Stimulated activated CD8-positive, alpha-beta memory T cell treated with anti-CD3 and anti-CD28 coated beads, Interleukin-15, amount 100 ng/mL, for 1 hour (primary cell): ENCODE measurements around the gene SAA4.
"Not testable (repeated sequence)": the region's sequence is repeated elsewhere in the genome, so short reads cannot be mapped to it uniquely, and the experiment has no call there.

Source experiments
- DNase-seq: peaks from one replicate; pipeline ENCODE4 v3.0.0-alpha.2; 2020; ENCODE audit warnings: low read depth

The SAA4 gene

DNA sequence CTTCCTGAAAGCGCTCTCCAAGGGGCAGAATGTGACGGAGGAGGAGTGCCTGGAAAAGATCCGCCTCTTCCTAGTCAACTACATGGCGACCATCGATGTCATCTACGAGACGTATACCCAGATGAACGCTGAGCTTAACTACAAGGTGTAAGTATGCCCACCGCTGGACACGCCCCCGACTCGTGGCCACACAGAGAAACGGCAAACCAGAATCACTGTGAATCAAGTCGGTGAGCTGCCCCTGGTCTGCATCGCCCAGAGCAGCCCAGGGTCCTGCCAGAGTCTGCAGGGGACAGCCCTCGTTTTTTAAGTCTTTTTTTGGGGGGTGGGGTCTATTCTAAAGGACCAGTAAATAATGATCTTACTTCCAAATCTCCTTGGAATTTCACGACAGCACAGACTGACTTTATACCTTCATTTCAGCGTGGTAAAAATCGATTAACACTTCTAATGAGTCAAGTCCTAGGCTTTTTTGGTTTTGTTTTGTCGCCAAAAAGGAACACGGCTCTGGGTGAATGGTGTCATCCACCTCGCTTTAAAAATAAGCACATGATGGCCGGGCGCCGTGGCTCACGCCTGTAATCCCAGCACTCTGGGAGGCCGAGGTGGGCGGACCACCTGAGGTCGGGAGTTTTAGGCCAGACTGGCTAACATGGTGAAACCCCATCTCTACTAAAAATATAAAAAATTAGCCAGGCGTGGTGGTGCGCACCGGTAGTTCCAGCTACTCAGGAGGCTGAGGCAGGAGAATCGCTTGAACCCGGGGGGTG, 46.9 kb downstream of the SAA4 start:
- not testable (repeated sequence) for DNase-seq

DNA sequence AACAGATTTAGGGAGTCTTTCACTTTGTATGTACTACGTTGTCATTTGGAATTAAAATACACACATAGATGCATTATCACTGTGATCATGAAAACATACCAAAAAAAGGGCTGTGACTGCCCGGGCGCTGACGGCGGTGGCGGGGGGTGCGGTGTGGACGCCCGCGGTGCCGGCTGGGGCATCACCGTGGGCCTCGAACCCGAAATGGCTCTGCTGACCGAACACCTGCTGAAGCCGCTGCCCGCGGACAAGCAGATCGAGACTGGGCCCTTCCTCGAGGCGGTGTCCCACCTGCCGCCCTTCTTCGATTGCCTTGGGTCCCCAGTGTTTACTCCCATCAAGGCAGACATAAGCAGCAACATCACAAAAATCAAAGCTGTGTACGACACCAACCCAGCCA, 47.8 kb downstream of the SAA4 start:
- DNase-seq: no peak
